HCT116 (cell line): ENCODE results near the gene PITRM1.

Experiments
- CEBPB ChIP-seq: IDR thresholded peaks from 2 replicates; pipeline ENCODE4 v1.6.1; 2012; ENCODE audit warnings: low read depth
- CTCF ChIP-seq, 3 experiments: fragments of 200-600 bp in 1 of 3; sonication (generic) in 1 of 3; IDR thresholded peaks in 2 of 3; conservative IDR thresholded peaks in 1 of 3; 2 replicates each; pipeline ENCODE4 v1.5.1; 2012 to 2017; ENCODE audit warnings: low read depth in 2 of 3, low read length in 2 of 3, antibody characterized with exemption in 1 of 3, borderline replicate concordance in 1 of 3, control low read depth in 1 of 3, mild to moderate bottlenecking in 1 of 3, mixed read lengths in 1 of 3, mixed run types in 1 of 3, moderate library complexity in 1 of 3; ENCODE audit not compliant: insufficient read depth in 1 of 3
- EZH2 ChIP-seq: fragments of 200-600 bp; sonication (generic); IDR thresholded peaks from 2 replicates; pipeline ENCODE4 v1.6.1; 2017; ENCODE audit warnings: antibody characterized with exemption, mixed run types
- MAX ChIP-seq: IDR thresholded peaks from 2 replicates; pipeline ENCODE4 v1.6.1; 2012
- POLR2A ChIP-seq: IDR thresholded peaks from 2 replicates; pipeline ENCODE4 v1.7.0; 2011; ENCODE audit warnings: borderline replicate concordance; ENCODE audit not compliant: insufficient read depth, insufficient read length; ENCODE audit errors: extremely low read depth
- POLR2AphosphoS5 ChIP-seq: IDR thresholded peaks from 2 replicates; pipeline ENCODE4 v1.6.1; 2011; ENCODE audit warnings: mild to moderate bottlenecking, low read depth, low read length, moderate library complexity
- RAD21 ChIP-seq: IDR thresholded peaks from 2 replicates; pipeline ENCODE4 v1.6.1; 2012; ENCODE audit warnings: low read depth, mild to moderate bottlenecking
- REST ChIP-seq: IDR thresholded peaks from 2 replicates; pipeline ENCODE4 v1.6.1; 2012; ENCODE audit warnings: low read depth
- YY1 ChIP-seq: IDR thresholded peaks from 2 replicates; pipeline ENCODE4 v1.6.1; 2011; ENCODE audit warnings: low read length, low read depth, moderate library complexity, mild to moderate bottlenecking; ENCODE audit not compliant: insufficient replicate concordance; ENCODE audit errors: extremely low read depth

GRCh38 chr10:3148994-3149393, 23.6 kb downstream of the PITRM1 start:
- TF ChIP-seq RAD21 (no peak), CEBPB (no peak), YY1 (no peak), POLR2AphosphoS5 (no peak), CTCF (IDR thresholded peaks at IDR 0.05 in 2 of 3, conservative IDR thresholded peaks at IDR 0.05 in 1 of 3; ENCODE audit: borderline replicate concordance in 1 of 3, insufficient read depth in 1 of 3, low read depth in 2 of 3, low read length in 2 of 3) (no peak), POLR2A (no peak), MAX (no peak), REST (no peak), EZH2 (no peak)
